Activated CD4-positive, alpha-beta T cell treated with anti-CD3 and anti-CD28 coated beads for 36 hours (primary cell): ENCODE results near the gene CMC4. TPM values are rescaled to one million over a fixed set of nuclear protein-coding genes. Genes with fewer than 3 reads are reported as not detected.
A peak's percentile ranks its signal among the peaks of the same experiment; 100 is the strongest.

Experiments
- ATAC-seq: fragments of 200-7000 bp; cut with Tn5 transposase; one replicate; pipeline ENCODE4 v1.10.0; 2021; ENCODE audit warnings: mild to moderate bottlenecking, moderate library complexity
- CTCF ChIA-PET: fragments of 350-600 bp; sonication (Branson Sonifier 250); formaldehyde crosslinking; loops from one replicate; lab custom pipeline; 2021; ENCODE audit warnings: antibody characterized with exemption; lab: Charles Lee
- POLR2A ChIA-PET: fragments of 350-600 bp; sonication (Branson Sonifier 250); formaldehyde crosslinking; loops from one replicate; lab custom pipeline; 2021; ENCODE audit warnings: antibody characterized with exemption, inconsistent platforms; lab: Charles Lee
- DNase-seq: peaks from one replicate; pipeline ENCODE4 v3.0.0-alpha.2; 2020
- H3K27ac Mint-ChIP-seq: one replicate; pipeline ENCODE4 v1.8.0; 2021; ENCODE audit warnings: mixed read lengths
- H3K27me3 Mint-ChIP-seq: one replicate; pipeline ENCODE4 v1.8.0; 2021; ENCODE audit warnings: mixed read lengths
- H3K36me3 Mint-ChIP-seq: one replicate; pipeline ENCODE4 v1.8.0; 2021; ENCODE audit warnings: low read depth, mixed read lengths
- H3K4me1 Mint-ChIP-seq: one replicate; pipeline ENCODE4 v1.8.0; 2021; ENCODE audit warnings: mixed read lengths
- H3K4me3 Mint-ChIP-seq: one replicate; pipeline ENCODE4 v1.8.0; 2021; ENCODE audit warnings: mild to moderate bottlenecking, moderate library complexity, mixed read lengths
- H3K9me3 Mint-ChIP-seq: one replicate; pipeline ENCODE4 v1.8.0; 2021; ENCODE audit warnings: low read depth, mixed read lengths
- intact Hi-C, 2 experiments: fragments of 100-400 bp; cut with DNase I in 1 of 2; cut with micrococcal nuclease in 1 of 2; formaldehyde crosslinking; loops; one replicate each; pipeline versions ENCODE4 v1.14.2 to v1.15.1; 2022 to 2024; cut with DNase I, micrococcal nuclease
- total RNA-seq, 2 experiments: library from RNA; stranded (reverse); gene quantifications; one replicate each; pipeline ENCODE4 v1.2.3, GENCODE V29; 2021

The CMC4 gene
- total RNA-seq, 2 experiments from 2014 or later = 3.8 to 7.6 TPM

DNA sequence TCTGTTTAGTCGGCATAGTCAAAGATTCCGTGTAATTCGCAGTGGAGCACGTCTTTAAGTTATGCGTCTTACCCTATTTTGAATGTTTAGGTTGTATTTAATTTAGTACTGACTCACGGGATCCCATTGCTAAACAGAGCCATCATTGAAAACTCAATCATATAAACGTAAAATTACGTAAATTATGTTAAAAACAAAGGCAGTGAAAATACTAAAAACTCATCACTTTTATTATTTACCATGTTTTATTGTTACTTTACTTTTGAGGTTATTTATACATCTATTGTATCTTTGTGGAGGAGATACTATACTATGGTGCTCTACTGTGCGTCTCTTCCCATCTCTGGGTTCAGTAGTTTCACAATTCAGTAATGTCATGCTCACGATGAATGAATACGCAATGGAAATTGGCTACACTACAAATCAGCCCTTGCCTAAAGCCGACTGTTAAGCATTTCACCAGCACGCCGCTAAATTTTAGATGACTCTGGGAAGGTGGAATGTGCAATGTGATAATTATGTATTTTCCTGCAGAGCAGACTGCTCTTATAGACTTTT is 43.3 kb downstream of the CMC4 start:
- H3K36me3 Mint-ChIP-seq = peaks cover 2% of the 10 kb centered on the region
- peak overlapping the region; percentile 93 for H3K27ac Mint-ChIP-seq
- POLR2A ChIA-PET = no interaction called here
- H3K9me3 Mint-ChIP-seq = no peaks in the 10 kb centered on the region
- intact Hi-C loops = loop anchor here (1.0 to 10.0 kb wide), 8 partner anchors 29 to 853 kb away; partner anchors contain the start of genes BRCC3 (in 2 of the 2), CMC4 (in 2 of the 2), MTCP1 (in 2 of the 2) and MPP1 (in 1 of the 2)
- ATAC-seq = peak; percentile 47
- H3K4me1 Mint-ChIP-seq = peaks cover 21% of the 10 kb centered on the region
- H3K27me3 Mint-ChIP-seq = no peaks in the 10 kb centered on the region
- CTCF ChIA-PET = interaction anchor here (1.1 to 1.3 kb wide), 3 partner anchors 21 to 110 kb away, joined by 3 to 5 read pairs (median 3); no protein-coding TSS in a partner anchor
- peak; percentile 22 for DNase-seq
- peak overlapping the region; percentile 86 for H3K4me3 Mint-ChIP-seq

DNA sequence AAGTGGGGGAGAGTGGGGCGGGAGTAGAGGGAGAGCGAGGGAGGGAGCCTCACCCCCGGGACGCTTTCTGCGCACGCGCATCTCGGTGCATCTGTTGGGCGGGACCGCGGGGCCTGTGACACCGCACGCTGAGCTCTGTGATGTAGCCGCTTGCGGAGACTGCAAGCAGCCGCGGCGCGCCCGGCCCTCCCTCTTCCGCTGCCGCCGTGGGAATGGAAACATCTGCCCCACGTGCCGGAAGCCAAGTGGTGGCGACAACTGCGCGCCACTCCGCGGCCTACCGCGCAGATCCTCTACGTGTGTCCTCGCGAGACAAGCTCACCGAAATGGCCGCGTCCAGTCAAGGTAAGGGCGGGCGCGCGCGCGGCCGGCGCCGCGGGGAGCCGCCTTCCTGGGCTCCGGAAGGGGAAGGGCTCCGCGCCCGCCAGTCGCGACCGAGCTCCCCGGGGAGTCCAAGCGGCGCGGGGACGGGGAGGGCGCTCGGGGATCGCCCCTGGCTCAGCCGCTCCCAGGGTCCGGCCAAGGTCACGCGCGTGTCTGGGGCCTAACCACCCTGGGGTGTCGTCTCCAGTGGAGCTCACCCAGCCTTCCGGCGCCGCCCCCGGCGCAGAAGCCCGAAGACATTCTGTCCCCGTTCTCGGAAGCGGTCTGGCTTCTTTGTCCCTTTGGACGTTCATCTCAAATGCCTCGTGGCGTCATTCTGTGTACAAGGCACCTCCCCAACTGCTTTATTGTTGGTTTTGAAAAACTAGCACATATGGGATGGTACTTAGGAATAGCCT is 44.0 kb downstream of the CMC4 start, which contains the start of gene FUNDC2:
TSS of gene FUNDC2 (plus strand) at position 118 of the 782 bp plus-strand sequence. CDS start at position 213, 95 bp downstream.
- peaks cover 2% of the 10 kb centered on the region for H3K36me3 Mint-ChIP-seq
- peak within 1 kb of the TSS; percentile 86 for H3K4me3 Mint-ChIP-seq
- DNase-seq (peak; percentile 94), ATAC-seq (peak; percentile 86)
- POLR2A ChIA-PET = interaction anchor here (0.6 to 1.0 kb wide), 2 partner anchors 249 to 605 kb away, joined by 3 to 4 read pairs; no protein-coding TSS in a partner anchor
- H3K4me1 Mint-ChIP-seq = peaks cover 21% of the 10 kb centered on the region
- peak within 1 kb of the TSS; percentile 93 for H3K27ac Mint-ChIP-seq
- CTCF ChIA-PET = interaction anchor here (0.7 to 1.3 kb wide), 4 partner anchors 10 to 30 kb away, joined by 3 read pairs; no protein-coding TSS in a partner anchor
- H3K27me3 Mint-ChIP-seq = no peaks in the 10 kb centered on the region
- no peaks in the 10 kb centered on the region for H3K9me3 Mint-ChIP-seq
- intact Hi-C loops = loop anchor here (1.0 to 10.0 kb wide), 9 partner anchors 30 to 854 kb away; partner anchors contain the start of genes BRCC3 (in 2 of the 2), CMC4 (in 2 of the 2), MTCP1 (in 2 of the 2) and MPP1 (in 1 of the 2)

DNA sequence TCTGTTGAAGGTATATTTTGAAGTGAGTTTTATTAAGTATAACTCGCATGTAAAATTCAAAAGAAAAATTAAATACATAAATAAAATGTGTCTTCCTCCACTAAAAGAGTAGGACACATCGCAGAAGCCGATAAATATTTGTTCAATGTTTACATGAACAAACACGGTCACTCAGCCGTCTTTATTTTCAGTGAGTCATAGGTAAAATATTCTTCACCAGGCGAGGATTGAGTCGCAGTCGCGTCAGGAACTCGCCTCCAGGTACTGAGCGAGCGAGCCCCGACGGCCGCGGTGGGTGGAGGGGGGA is 44.6 kb downstream of the CMC4 start:
- intact Hi-C loops = loop anchor here (1.0 to 10.0 kb wide), 8 partner anchors 30 to 854 kb away; partner anchors contain the start of genes BRCC3 (in 1 of the 2), CMC4 (in 1 of the 2), MPP1 (in 1 of the 2) and MTCP1 (in 1 of the 2)
- no peak for ATAC-seq

DNA sequence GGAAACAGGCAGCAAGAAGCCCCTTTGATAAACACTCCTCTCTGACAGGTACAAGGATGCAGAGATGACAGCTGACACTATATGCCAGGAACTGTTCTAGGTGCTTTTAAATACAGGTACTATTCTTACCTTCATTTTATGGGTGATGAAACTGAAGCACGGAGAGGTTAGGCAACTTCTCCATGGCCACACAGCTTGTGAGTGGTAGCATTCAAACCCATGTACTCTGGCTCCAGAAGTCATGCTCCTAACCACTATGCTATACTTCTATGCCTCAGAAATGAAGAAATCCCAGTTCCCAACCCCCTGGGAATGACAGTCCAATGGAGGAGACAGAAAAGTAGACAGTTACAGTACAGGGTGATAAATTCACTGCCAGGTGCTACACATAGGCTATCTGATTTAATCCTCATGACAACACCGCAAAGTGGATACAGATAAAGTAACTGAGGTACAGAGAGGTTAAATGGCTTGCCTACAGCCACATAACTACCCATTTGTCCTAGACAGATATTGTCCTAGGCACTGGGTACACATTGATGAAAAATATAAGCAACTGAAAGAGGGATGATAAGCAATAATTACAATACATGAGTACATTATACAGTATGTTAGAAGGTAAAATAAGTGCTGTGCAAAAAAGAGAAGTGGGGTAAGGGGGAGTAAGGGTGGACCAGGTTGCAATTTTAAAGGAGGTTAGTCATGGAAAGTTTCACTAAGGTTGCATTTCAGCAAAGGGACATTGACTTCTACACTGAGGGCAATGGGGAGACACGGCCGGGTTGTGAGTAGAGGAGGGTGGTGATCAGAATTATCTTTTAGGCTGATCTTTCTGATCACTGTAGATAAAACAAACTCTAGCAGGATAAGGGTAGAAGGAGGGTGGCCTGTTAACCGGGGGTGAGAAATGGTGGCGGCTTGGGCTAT is 46.8 kb downstream of the CMC4 start:
- CTCF ChIA-PET = interaction anchor here (1.0 kb wide), 1 partner anchor 28 kb away, joined by 3 read pairs; no protein-coding TSS in a partner anchor
- H3K36me3 Mint-ChIP-seq = no peaks in the 10 kb centered on the region
- DNase-seq (no peak), ATAC-seq (no peak)
- no peaks in the 10 kb centered on the region for H3K9me3 Mint-ChIP-seq
- no peaks in the 10 kb centered on the region for H3K27me3 Mint-ChIP-seq
- no peak overlapping the region for H3K4me3 Mint-ChIP-seq
- POLR2A ChIA-PET = interaction anchor here (0.7 kb wide), 1 partner anchor 207 kb away, joined by 3 read pairs; no protein-coding TSS in a partner anchor
- no peak overlapping the region for H3K27ac Mint-ChIP-seq
- intact Hi-C loops = loop anchor here in 1 of 2 experiments (10.0 kb wide), 1 partner anchor 219 kb away; the partner anchor contains the start of gene MPP1
- peaks cover 11% of the 10 kb centered on the region for H3K4me1 Mint-ChIP-seq

More for the DNA sequence above, 44.6 kb downstream of the CMC4 start:
- Mint-ChIP-seq H3K27ac (peak overlapping the region; percentile 60), H3K4me3 (peak overlapping the region; percentile 86), H3K4me1 (peaks cover 18% of the 10 kb centered on the region), H3K9me3 (no peaks in the 10 kb centered on the region), H3K27me3 (no peaks in the 10 kb centered on the region), H3K36me3 (peaks cover 2% of the 10 kb centered on the region)
- ChIA-PET CTCF (interaction anchor here (0.9 to 1.3 kb wide), 3 partner anchors 13 to 31 kb away, joined by 3 read pairs; no protein-coding TSS in a partner anchor), POLR2A (interaction anchor here (1.0 kb wide), 1 partner anchor 606 kb away, joined by 4 read pairs; no protein-coding TSS in a partner anchor)
- no peak for DNase-seq

DNA sequence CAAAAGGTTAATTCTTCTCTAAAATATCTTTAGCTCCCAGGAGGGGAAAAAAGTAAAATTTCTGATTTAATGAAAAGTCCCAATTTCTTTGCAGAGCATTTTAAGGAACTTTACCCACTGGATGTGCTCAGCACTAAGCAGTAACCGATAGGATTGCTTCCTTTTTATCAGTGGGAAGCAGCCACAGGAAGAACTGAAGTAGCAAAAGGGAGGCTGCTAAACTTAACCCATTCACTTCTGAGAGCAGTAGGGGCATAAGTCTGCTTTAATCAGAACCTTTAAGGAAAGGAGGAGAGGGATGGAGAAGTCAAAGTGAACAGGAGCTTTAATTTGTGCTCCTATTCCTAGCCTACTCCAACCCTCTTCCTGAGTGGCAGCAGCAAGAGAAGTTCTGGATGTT is 48.4 kb downstream of the CMC4 start, which contains the start of gene F8:
TSS of gene F8 (minus strand) at position 139 of the 400 bp plus-strand sequence. CDS start 171 bp downstream, outside the sequence.
- H3K9me3 Mint-ChIP-seq = no peaks in the 10 kb centered on the region
- no peak within 1 kb of the TSS for H3K4me3 Mint-ChIP-seq
- no peak for ATAC-seq
- intact Hi-C loops = loop anchor here in 1 of 2 experiments (10.0 kb wide), 1 partner anchor 218 kb away; the partner anchor contains the start of gene MPP1
- H3K27ac Mint-ChIP-seq = no peak within 1 kb of the TSS
- DNase-seq = no peak
- POLR2A ChIA-PET = no interaction called here
- H3K4me1 Mint-ChIP-seq = no peaks in the 10 kb centered on the region
- H3K27me3 Mint-ChIP-seq = no peaks in the 10 kb centered on the region
- no peaks in the 10 kb centered on the region for H3K36me3 Mint-ChIP-seq
- CTCF ChIA-PET = no interaction called here

DNA sequence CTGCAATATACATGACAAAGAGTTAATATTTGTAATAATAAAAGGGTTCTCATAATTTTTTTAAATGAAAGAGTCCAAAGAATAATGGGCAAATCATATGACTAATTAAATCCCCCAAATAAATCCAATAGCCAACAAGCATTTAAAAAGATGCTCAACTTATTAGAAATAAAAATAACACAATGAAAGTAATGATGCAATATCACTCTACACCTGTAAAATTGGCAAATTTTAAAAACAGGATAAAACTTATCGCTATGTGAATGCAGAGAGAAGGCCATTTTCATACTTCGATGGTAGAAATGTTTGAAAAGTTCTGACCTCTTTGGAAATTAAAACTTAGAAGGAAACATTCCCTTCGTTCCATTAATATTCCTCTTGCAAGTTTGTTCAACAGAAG is 50.3 kb downstream of the CMC4 start:
- ChIA-PET POLR2A (no interaction called here), CTCF (no interaction called here)
- intact Hi-C loops = loop anchor here in 1 of 2 experiments (10.0 kb wide), 1 partner anchor 216 kb away; the partner anchor contains the start of gene MPP1
- Mint-ChIP-seq H3K27ac (no peak overlapping the region), H3K4me3 (no peak overlapping the region), H3K27me3 (no peaks in the 10 kb centered on the region), H3K4me1 (no peaks in the 10 kb centered on the region), H3K9me3 (no peaks in the 10 kb centered on the region), H3K36me3 (no peaks in the 10 kb centered on the region)
- ATAC-seq = no peak
- DNase-seq = no peak

Other genes with a start within 250 kb of the CMC4 start
- not detected for gene SMIM9, start 236.5 kb downstream of the CMC4 start, total RNA-seq
- gene F8A1, start 184.8 kb downstream of the CMC4 start, total RNA-seq = 10 to 100 TPM in 1 of 2 experiments, 1 to 10 TPM in 1; 7.9 to 11.5 TPM
- gene F8, start 48.4 kb downstream of the CMC4 start, total RNA-seq = 1 to 10 TPM; 5.4 to 6.3 TPM
- 10 to 100 TPM; 83.7 to 86.9 TPM for gene FUNDC2, start 44.3 kb downstream of the CMC4 start, total RNA-seq
- 10 to 100 TPM in 1 of 2 experiments, 1 to 10 TPM in 1; 9.3 to 18.1 TPM for gene MTCP1, start within 50 bp of the CMC4 start, total RNA-seq
- 10 to 100 TPM; 28.1 to 30.3 TPM for gene BRCC3, start 372 bp upstream of the CMC4 start, total RNA-seq
- gene VBP1, start 145.3 kb upstream of the CMC4 start, total RNA-seq = 10 to 100 TPM; 72.3 to 86.4 TPM
- 10 to 100 TPM; 16.4 to 17.2 TPM for gene RAB39B, start 193.4 kb upstream of the CMC4 start, total RNA-seq